ENCODE results near the gene DISP3.

Gene DISP3

DNA sequence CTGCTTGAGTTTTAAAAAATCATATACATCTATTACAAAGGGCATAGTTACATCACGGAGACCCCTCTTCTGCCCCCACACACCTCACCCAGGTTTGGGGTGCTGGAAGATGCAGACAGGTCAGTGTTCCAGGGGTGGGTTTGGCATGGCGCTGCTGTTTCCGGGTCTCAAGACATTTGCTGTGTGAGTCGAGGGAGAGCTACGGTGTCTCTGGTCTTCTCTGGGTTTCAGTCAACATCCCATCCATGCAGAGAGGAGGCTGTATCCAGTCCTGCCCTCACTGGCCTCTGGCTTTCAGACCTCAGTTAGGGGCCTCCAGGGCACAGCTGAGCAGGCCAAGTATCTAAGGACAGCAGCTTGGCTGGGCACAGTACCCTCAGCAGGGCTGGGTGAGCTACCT is 28.6 kb upstream of the DISP3 start:
- Histone ChIP-seq H3K79me2 (ENCODE audit: insufficient read depth, low read length) (no peaks in the 10 kb centered on the region), H3K4me1 (ENCODE audit: insufficient read depth, low read length) (no peaks in the 10 kb centered on the region), H3K9ac (ENCODE audit: low read depth, low read length) (no peak overlapping the region), H3K4me3 (ENCODE audit: low read depth in 1 of 2, low read length in 2 of 2) (no peak overlapping the region), H3K4me2 (ENCODE audit: insufficient read depth, low read length) (no peak overlapping the region), H3K27me3 (ENCODE audit: insufficient read depth, low read length, poor library complexity) (no peaks in the 10 kb centered on the region), H4K20me1 (ENCODE audit: insufficient read depth, low read length) (no peaks in the 10 kb centered on the region; the same call in 1 of the 2 replicates), H3K9me3 (ENCODE audit: insufficient read depth, low read length, severe bottlenecking) (no peaks in the 10 kb centered on the region), H3K36me3 (ENCODE audit: insufficient read depth, low read length) (no peaks in the 10 kb centered on the region), H2AFZ (ENCODE audit: low read depth, low read length) (no peak overlapping the region), H3K27ac (ENCODE audit: low read length) (no peak overlapping the region)
- ATAC-seq (ENCODE audit: insufficient read depth, low read depth) (no peak), DNase-seq (no peak)
- TF ChIP-seq EZH2 (IDR thresholded peaks at IDR 0.05; ENCODE audit: borderline replicate concordance, low read depth, low read length, severe bottlenecking): no peak
- TF ChIP-seq, protein P1, sequence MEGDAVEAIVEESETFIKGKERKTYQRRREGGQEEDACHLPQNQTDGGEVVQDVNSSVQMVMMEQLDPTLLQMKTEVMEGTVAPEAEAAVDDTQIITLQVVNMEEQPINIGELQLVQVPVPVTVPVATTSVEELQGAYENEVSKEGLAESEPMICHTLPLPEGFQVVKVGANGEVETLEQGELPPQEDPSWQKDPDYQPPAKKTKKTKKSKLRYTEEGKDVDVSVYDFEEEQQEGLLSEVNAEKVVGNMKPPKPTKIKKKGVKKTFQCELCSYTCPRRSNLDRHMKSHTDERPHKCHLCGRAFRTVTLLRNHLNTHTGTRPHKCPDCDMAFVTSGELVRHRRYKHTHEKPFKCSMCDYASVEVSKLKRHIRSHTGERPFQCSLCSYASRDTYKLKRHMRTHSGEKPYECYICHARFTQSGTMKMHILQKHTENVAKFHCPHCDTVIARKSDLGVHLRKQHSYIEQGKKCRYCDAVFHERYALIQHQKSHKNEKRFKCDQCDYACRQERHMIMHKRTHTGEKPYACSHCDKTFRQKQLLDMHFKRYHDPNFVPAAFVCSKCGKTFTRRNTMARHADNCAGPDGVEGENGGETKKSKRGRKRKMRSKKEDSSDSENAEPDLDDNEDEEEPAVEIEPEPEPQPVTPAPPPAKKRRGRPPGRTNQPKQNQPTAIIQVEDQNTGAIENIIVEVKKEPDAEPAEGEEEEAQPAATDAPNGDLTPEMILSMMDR (IDR thresholded peaks at IDR 0.05; ENCODE audit: borderline replicate concordance, extremely low read depth, low read length, poor library complexity, severe bottlenecking): no peak

- ATAC-seq (ENCODE audit: insufficient read depth, low read depth): no peak
- Histone ChIP-seq H4K20me1 (ENCODE audit: insufficient read depth, low read length) (peaks cover 2% of the 10 kb centered on the region; the same call in 1 of the 2 replicates), H3K27me3 (ENCODE audit: insufficient read depth, low read length, poor library complexity) (no peaks in the 10 kb centered on the region)
Measured at GRCh38 chr1:11453742-11454491, 25.0 kb upstream of the DISP3 start.

DNA sequence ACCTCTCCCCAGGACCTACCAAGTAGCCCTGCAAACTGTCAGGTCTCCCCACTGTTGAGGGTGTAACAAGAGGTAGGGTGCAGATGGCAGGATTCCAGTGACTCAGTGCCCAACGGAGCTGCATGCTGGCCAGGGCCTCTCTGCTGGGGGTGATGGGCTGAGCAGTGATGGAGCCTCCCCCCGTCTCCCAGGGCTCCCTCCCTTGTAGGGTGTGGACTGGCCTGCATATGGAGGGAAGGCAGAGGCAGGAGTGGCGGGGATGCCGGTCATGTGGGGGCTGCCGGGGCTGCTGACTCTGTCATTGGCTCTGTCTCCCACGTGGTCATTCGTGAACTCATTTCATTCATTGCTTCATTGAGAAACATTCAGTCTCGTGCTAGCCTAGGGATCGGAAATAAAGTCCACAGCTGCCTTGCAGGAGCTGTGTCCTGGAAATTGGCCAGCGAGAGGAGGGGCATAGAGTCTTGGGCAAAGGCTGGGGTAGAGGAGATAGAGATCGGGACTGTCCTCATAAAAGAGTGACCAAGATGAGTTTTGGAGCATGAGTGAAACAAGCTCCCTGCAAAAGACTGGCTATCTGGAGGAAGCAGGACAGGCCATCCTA is 22.9 kb upstream of the DISP3 start:
- Histone ChIP-seq H3K4me3 (ENCODE audit: low read depth in 1 of 2, low read length in 2 of 2) (no peak overlapping the region), H3K27ac (ENCODE audit: low read length) (no peak overlapping the region), H3K79me2 (ENCODE audit: insufficient read depth, low read length) (no peaks in the 10 kb centered on the region), H3K9ac (ENCODE audit: low read depth, low read length) (no peak overlapping the region), H3K4me1 (ENCODE audit: insufficient read depth, low read length) (no peaks in the 10 kb centered on the region), H3K4me2 (ENCODE audit: insufficient read depth, low read length) (no peak overlapping the region), H3K9me3 (ENCODE audit: insufficient read depth, low read length, severe bottlenecking) (no peaks in the 10 kb centered on the region), H4K20me1 (ENCODE audit: insufficient read depth, low read length) (peaks cover 3% of the 10 kb centered on the region), H3K36me3 (ENCODE audit: insufficient read depth, low read length) (no peaks in the 10 kb centered on the region), H3K27me3 (ENCODE audit: insufficient read depth, low read length, poor library complexity) (no peaks in the 10 kb centered on the region), H2AFZ (ENCODE audit: low read depth, low read length) (no peak overlapping the region)
- TF ChIP-seq EZH2 (IDR thresholded peaks at IDR 0.05; ENCODE audit: borderline replicate concordance, low read depth, low read length, severe bottlenecking): no peak
- TF ChIP-seq, protein P1 (IDR thresholded peaks at IDR 0.05; ENCODE audit: borderline replicate concordance, extremely low read depth, low read length, poor library complexity, severe bottlenecking): no peak
- DNase-seq (no peak), ATAC-seq (ENCODE audit: insufficient read depth, low read depth) (no peak)

More at GRCh38 chr1:11453742-11454491, 25.0 kb upstream of the DISP3 start:
- no peak for DNase-seq
- H3K9ac ChIP-seq (ENCODE audit: low read depth, low read length): no peak overlapping the region
- H3K4me3 ChIP-seq (ENCODE audit: low read depth in 1 of 2, low read length in 2 of 2): no peak overlapping the region
- H3K9me3 ChIP-seq (ENCODE audit: insufficient read depth, low read length, severe bottlenecking): no peaks in the 10 kb centered on the region
- H3K79me2 ChIP-seq (ENCODE audit: insufficient read depth, low read length): no peaks in the 10 kb centered on the region
- no peaks in the 10 kb centered on the region for H3K36me3 ChIP-seq (ENCODE audit: insufficient read depth, low read length)
- no peaks in the 10 kb centered on the region for H3K4me1 ChIP-seq (ENCODE audit: insufficient read depth, low read length)
- H2AFZ ChIP-seq (ENCODE audit: low read depth, low read length): no peak overlapping the region
- H3K4me2 ChIP-seq (ENCODE audit: insufficient read depth, low read length): no peak overlapping the region
- TF ChIP-seq, protein P1 (IDR thresholded peaks at IDR 0.05; ENCODE audit: borderline replicate concordance, extremely low read depth, low read length, poor library complexity, severe bottlenecking): no peak
- no peak for TF ChIP-seq EZH2 (IDR thresholded peaks at IDR 0.05; ENCODE audit: borderline replicate concordance, low read depth, low read length, severe bottlenecking)
- H3K27ac ChIP-seq (ENCODE audit: low read length): no peak overlapping the region

All from DND-41 (cell line).